GM21390 (cell line): ENCODE measurements around the gene NR1D2.
A peak's percentile ranks its signal among the peaks of the same experiment; 100 is the strongest.
"Not testable (repeated sequence)": the region's sequence is repeated elsewhere in the genome, so short reads cannot be mapped to it uniquely, and the experiment has no call there.

Experiments used
- ATAC-seq: cut with Tn5 transposase; IDR thresholded peaks from one replicate; pipeline ENCODE4 v1.9.1; 2021; ENCODE audit not compliant: unreplicated experiment

Gene NR1D2

GRCh38 chr3:23944861-23945662, at the start of gene NR1D2:
Gene NR1D2 (plus strand): TSS chr3:23945286. CDS start chr3:23945579, 293 bp downstream.
- peak; percentile 55 for ATAC-seq

- ATAC-seq, result no peak
These were observed 44.3 kb upstream of the NR1D2 start for GRCh38 chr3:23900744-23901143.

- ATAC-seq, result no peak
These were observed 40.5 kb upstream of the NR1D2 start for GRCh38 chr3:23904545-23904944.

- no peak for ATAC-seq
These were observed 35.7 kb upstream of the NR1D2 start for GRCh38 chr3:23909341-23909740.

- no peak for ATAC-seq
These were observed 33.7 kb upstream of the NR1D2 start for GRCh38 chr3:23911397-23911796.

GRCh38 chr3:23912335-23912734, 32.8 kb upstream of the NR1D2 start:
- not testable (repeated sequence) for ATAC-seq

GRCh38 chr3:23913182-23913581, 31.9 kb upstream of the NR1D2 start:
- no peak for ATAC-seq

GRCh38 chr3:23913873-23914743, 31.0 kb upstream of the NR1D2 start:
- no peak for ATAC-seq

- ATAC-seq, result no peak
These were observed 29.5 kb upstream of the NR1D2 start for GRCh38 chr3:23915537-23916108.

- peak; percentile 44 for ATAC-seq
These were observed 28.8 kb upstream of the NR1D2 start for GRCh38 chr3:23916152-23916885.

- ATAC-seq, result peak; percentile 92
These were observed 28.0 kb upstream of the NR1D2 start, which contains the start of the genes NKIRAS1 and RPL15 for GRCh38 chr3:23916886-23917678. Gene NKIRAS1 (minus strand): TSS chr3:23916990. CDS start chr3:23910904, 6,086 bp downstream. Gene RPL15 (plus strand): TSS chr3:23917132. CDS start chr3:23917860, 728 bp downstream.

- ATAC-seq, result not testable (repeated sequence)
These were observed 27.3 kb upstream of the NR1D2 start for GRCh38 chr3:23917679-23918303.

GRCh38 chr3:23918331-23918730, 26.8 kb upstream of the NR1D2 start:
- ATAC-seq, result not testable (repeated sequence)

GRCh38 chr3:23919628-23920027, 25.5 kb upstream of the NR1D2 start:
- ATAC-seq, result no peak

GRCh38 chr3:23920151-23920655, 24.9 kb upstream of the NR1D2 start:
- ATAC-seq, result no peak

GRCh38 chr3:23921052-23921511, 24.0 kb upstream of the NR1D2 start:
- no peak for ATAC-seq

GRCh38 chr3:23923786-23924185, 21.3 kb upstream of the NR1D2 start:
- ATAC-seq, result no peak

- ATAC-seq, result no peak
These were observed 18.8 kb upstream of the NR1D2 start for GRCh38 chr3:23926246-23926645.

GRCh38 chr3:23926736-23927135, 18.4 kb upstream of the NR1D2 start:
- no peak for ATAC-seq
